HL-60 (cell line): ENCODE data around the gene MALT1.

Experiments
- DNase-seq, 2 experiments: peaks; one replicate each; pipeline ENCODE4 v3.0.0-alpha.2; 2010 to 2020; ENCODE audit warnings: low read depth in 1 of 2, low spot score in 1 of 2
- H3K27ac ChIP-seq: fragments of 250-450 bp; sonication (Bioruptor Pico); replicated peaks from 2 replicates; pipeline ENCODE4 v1.5.1; 2020; ENCODE audit warnings: mild to moderate bottlenecking, moderate library complexity
- H3K27me3 ChIP-seq: fragments of 250-450 bp; sonication (Bioruptor Pico); 2 replicates; pipeline ENCODE4 v1.5.1; 2021; ENCODE audit warnings: mild to moderate bottlenecking, moderate library complexity; ENCODE audit not compliant: insufficient read depth, poor library complexity, severe bottlenecking
- H3K4me3 ChIP-seq: replicated peaks from 2 replicates; pipeline ENCODE4 v1.5.1; 2011; ENCODE audit warnings: mild to moderate bottlenecking, control low read depth, low read length; ENCODE audit not compliant: insufficient read depth
- CTCF ChIP-seq: IDR thresholded peaks from one replicate; pipeline ENCODE4 v1.5.1; 2011; ENCODE audit warnings: low read length, control low read depth, inconsistent platforms; ENCODE audit not compliant: insufficient read depth
- GABPA ChIP-seq: IDR thresholded peaks from 2 replicates; pipeline ENCODE4 v1.6.1; 2012; ENCODE audit warnings: low read depth
- POLR2AphosphoS5 ChIP-seq: IDR thresholded peaks from 2 replicates; pipeline ENCODE4 v1.6.1; 2012; ENCODE audit warnings: low read depth
- SPI1 ChIP-seq: IDR thresholded peaks from 2 replicates; pipeline ENCODE4 v1.6.1; 2012; ENCODE audit warnings: low read depth, mild to moderate bottlenecking, borderline replicate concordance
- TF ChIP-seq, protein P1 (sequence below): IDR thresholded peaks from 2 replicates; pipeline ENCODE4 v1.6.1; 2012; ENCODE audit warnings: low read depth; ENCODE audit not compliant: insufficient replicate concordance

The MALT1 gene

GRCh38 chr18:58784601-58785137, 113.4 kb downstream of the MALT1 start:
- Histone ChIP-seq H3K27ac (no peak overlapping the region), H3K27me3 (peaks cover 2% of the 10 kb centered on the region), H3K4me3 (no peak overlapping the region)
- TF ChIP-seq POLR2AphosphoS5 (no peak), SPI1 (no peak), CTCF (no peak), GABPA (no peak)
- TF ChIP-seq, protein P1, sequence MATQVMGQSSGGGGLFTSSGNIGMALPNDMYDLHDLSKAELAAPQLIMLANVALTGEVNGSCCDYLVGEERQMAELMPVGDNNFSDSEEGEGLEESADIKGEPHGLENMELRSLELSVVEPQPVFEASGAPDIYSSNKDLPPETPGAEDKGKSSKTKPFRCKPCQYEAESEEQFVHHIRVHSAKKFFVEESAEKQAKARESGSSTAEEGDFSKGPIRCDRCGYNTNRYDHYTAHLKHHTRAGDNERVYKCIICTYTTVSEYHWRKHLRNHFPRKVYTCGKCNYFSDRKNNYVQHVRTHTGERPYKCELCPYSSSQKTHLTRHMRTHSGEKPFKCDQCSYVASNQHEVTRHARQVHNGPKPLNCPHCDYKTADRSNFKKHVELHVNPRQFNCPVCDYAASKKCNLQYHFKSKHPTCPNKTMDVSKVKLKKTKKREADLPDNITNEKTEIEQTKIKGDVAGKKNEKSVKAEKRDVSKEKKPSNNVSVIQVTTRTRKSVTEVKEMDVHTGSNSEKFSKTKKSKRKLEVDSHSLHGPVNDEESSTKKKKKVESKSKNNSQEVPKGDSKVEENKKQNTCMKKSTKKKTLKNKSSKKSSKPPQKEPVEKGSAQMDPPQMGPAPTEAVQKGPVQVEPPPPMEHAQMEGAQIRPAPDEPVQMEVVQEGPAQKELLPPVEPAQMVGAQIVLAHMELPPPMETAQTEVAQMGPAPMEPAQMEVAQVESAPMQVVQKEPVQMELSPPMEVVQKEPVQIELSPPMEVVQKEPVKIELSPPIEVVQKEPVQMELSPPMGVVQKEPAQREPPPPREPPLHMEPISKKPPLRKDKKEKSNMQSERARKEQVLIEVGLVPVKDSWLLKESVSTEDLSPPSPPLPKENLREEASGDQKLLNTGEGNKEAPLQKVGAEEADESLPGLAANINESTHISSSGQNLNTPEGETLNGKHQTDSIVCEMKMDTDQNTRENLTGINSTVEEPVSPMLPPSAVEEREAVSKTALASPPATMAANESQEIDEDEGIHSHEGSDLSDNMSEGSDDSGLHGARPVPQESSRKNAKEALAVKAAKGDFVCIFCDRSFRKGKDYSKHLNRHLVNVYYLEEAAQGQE = no peak
- no peak for DNase-seq

DNA sequence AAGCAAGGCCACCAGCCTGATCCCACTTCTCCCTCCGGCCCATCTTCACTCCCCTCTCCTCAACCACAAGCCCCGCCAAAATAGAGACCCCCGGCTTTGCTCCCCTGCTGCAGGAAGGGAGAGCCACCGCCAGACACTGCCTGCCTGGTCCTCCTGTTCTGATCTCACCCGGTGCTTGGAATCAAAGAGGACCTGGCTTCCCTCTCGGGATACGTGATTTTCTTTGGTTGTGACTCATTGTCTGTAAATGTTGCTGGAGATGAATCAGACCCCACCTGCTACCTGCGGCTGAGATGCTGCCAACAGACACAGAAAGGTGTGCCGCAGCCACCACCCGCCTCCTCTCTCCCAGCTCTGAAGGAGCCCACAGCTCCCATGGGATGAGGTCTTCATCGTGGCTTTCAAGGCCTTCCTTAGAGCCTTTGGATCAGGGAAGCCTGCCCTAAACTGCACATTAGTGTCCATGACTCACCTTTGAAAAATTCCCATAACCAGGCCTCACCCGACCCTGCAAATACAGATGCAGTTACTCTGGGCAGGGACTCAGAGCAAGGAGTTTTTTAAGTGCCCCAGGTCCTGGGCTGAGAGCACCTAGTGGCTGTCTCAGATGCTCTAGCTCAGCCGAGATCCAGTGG, 114.0 kb downstream of the MALT1 start:
- no peak for DNase-seq
- TF ChIP-seq POLR2AphosphoS5 (no peak), CTCF (no peak), GABPA (no peak), SPI1 (no peak)
- TF ChIP-seq, protein P1 = no peak
- Histone ChIP-seq H3K4me3 (no peak overlapping the region), H3K27me3 (peaks cover 2% of the 10 kb centered on the region), H3K27ac (no peak overlapping the region)

- Histone ChIP-seq H3K27ac (no peak overlapping the region), H3K4me3 (no peak overlapping the region), H3K27me3 (peaks cover 2% of the 10 kb centered on the region)
- no peak for DNase-seq
- TF ChIP-seq, protein P1 = no peak
- TF ChIP-seq SPI1 (no peak), GABPA (no peak), POLR2AphosphoS5 (no peak), CTCF (no peak)
Measured at GRCh38 chr18:58785870-58786269, 114.6 kb downstream of the MALT1 start.
